Measurements from ENCODE around the gene PRM1. TPM values are rescaled to one million over a fixed set of nuclear protein-coding genes. Genes with fewer than 3 reads are reported as not detected.

PRM1 gene
- total and polyA plus RNA-seq, 2 of the 13 experiments (the other 11 are each of a cell fraction or from before 2014, with no cell fraction given), result not detected

GRCh38 chr16:11312718-11313492, 31.8 kb upstream of the PRM1 start (continued):
- TF ChIP-seq ZNF224 (CRISPR knock-in tag; IDR thresholded peaks at IDR 0.05), result peak; percentile 56; the same call in 1 of the 2 replicates
- no peak for TF ChIP-seq FOXP1 (IDR thresholded peaks at IDR 0.05)
- TF ChIP-seq FOXP1 (CRISPR knock-in tag; IDR thresholded peaks at IDR 0.05), result 0 out of 2 replicates have a peak, but pooled peaks have one; percentile 23
- TF ChIP-seq SP4 (CRISPR knock-in tag; IDR thresholded peaks at IDR 0.05), result no peak
- no peak for TF ChIP-seq ZNF10 (CRISPR knock-in tag; IDR thresholded peaks at IDR 0.05; ENCODE audit: borderline replicate concordance, low read depth)
- TF ChIP-seq ZNF282 (IDR thresholded peaks at IDR 0.05; ENCODE audit: partially characterized antibody), result no peak
- TF ChIP-seq RBM22 (optimal IDR thresholded peaks at IDR 0.05; ENCODE audit: low read length), result no peak
- no peak for TF ChIP-seq AGO2 (optimal IDR thresholded peaks at IDR 0.05; ENCODE audit: low read depth, low read length)
- no peak for TF ChIP-seq PAWR (CRISPR knock-in tag; IDR thresholded peaks at IDR 0.05; ENCODE audit: borderline replicate concordance)
- TF ChIP-seq FOXA1 (IDR thresholded peaks at IDR 0.05), result no peak
- TF ChIP-seq FOXA1 (CRISPR knock-in tag; IDR thresholded peaks at IDR 0.05), result no peak
- TF ChIP-seq TAF15 (IDR thresholded peaks at IDR 0.05; ENCODE audit: low read depth, low read length, poor library complexity, severe bottlenecking), result no peak
- no peak for TF ChIP-seq ZNF678 (CRISPR knock-in tag; IDR thresholded peaks at IDR 0.05)
- no peak for TF ChIP-seq MTA1 (CRISPR knock-in tag; IDR thresholded peaks at IDR 0.05; ENCODE audit: borderline replicate concordance)
- no peak for TF ChIP-seq FOXJ3 (CRISPR knock-in tag; IDR thresholded peaks at IDR 0.05; ENCODE audit: borderline replicate concordance)
- peak; percentile 22; the same call in 1 of the 2 replicates for TF ChIP-seq HDAC2 (CRISPR knock-in tag; IDR thresholded peaks at IDR 0.05)
- no peak for TF ChIP-seq ARID3A (IDR thresholded peaks at IDR 0.05; ENCODE audit: low read depth, low read length)
- TF ChIP-seq, protein P1, sequence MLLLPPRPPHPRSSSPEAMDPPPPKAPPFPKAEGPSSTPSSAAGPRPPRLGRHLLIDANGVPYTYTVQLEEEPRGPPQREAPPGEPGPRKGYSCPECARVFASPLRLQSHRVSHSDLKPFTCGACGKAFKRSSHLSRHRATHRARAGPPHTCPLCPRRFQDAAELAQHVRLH (CRISPR knock-in tag; IDR thresholded peaks at IDR 0.05; ENCODE audit: borderline replicate concordance, low read depth), result no peak; the same call in 1 of the 2 replicates
- no peak for TF ChIP-seq LBX2 (CRISPR knock-in tag; IDR thresholded peaks at IDR 0.05; ENCODE audit: borderline replicate concordance)
- TF ChIP-seq HDAC1 (CRISPR knock-in tag; IDR thresholded peaks at IDR 0.05), result no peak
- TF ChIP-seq ZNF768 (CRISPR knock-in tag; IDR thresholded peaks at IDR 0.05), result no peak
- peak; percentile 72; the same call in 1 of the 2 replicates for TF ChIP-seq ARHGAP35 (CRISPR knock-in tag; IDR thresholded peaks at IDR 0.05; ENCODE audit: borderline replicate concordance)
- peak; percentile 85; the same call in 1 of the 2 replicates for TF ChIP-seq ZBTB4 (CRISPR knock-in tag; IDR thresholded peaks at IDR 0.05; ENCODE audit: borderline replicate concordance)
- TF ChIP-seq CBX5 (CRISPR knock-in tag; IDR thresholded peaks at IDR 0.05; ENCODE audit: borderline replicate concordance), result no peak
- TF ChIP-seq KLF11 (CRISPR knock-in tag; IDR thresholded peaks at IDR 0.05), result peak; percentile 64; the same call in 1 of the 2 replicates
- TF ChIP-seq EHMT2 (IDR thresholded peaks at IDR 0.05; ENCODE audit: borderline replicate concordance, low read depth, low read length), result no peak
